Fibroblast of upper back skin (primary cell): ENCODE results near the gene MYCL.
A peak's percentile ranks its signal among the peaks of the same experiment; 100 is the strongest.

Experiments
- DNase-seq: peaks from one replicate; pipeline ENCODE4 v3.0.0-alpha.2; 2013

MYCL gene

GRCh38 chr1:39852214-39852791 lies 49.4 kb downstream of the MYCL start:
- no peak for DNase-seq

GRCh38 chr1:39850606-39851216 lies 51.0 kb downstream of the MYCL start:
- no peak for DNase-seq

GRCh38 chr1:39849203-39849602 lies 52.5 kb downstream of the MYCL start:
- no peak for DNase-seq

- no peak for DNase-seq
Measured at GRCh38 chr1:39847940-39848339, 53.8 kb downstream of the MYCL start.

- DNase-seq, result no peak
Measured at GRCh38 chr1:39846796-39847195, 54.9 kb downstream of the MYCL start.

- peak; percentile 86 for DNase-seq
Measured at GRCh38 chr1:39845569-39846566, 55.8 kb downstream of the MYCL start.
